Activated naive CD4-positive, alpha-beta T cell (primary cell): ENCODE measurements around the gene SLC16A6.
A peak's percentile ranks its signal among the peaks of the same experiment; 100 is the strongest.
"Not testable (repeated sequence)": the region's sequence is repeated elsewhere in the genome, so short reads cannot be mapped to it uniquely, and the experiment has no call there.

Experiments used
- DNase-seq, 4 experiments: peaks; one replicate each; lab custom pipeline; 2025; lab: John Stamatoyannopoulos, UW

Gene SLC16A6

DNA sequence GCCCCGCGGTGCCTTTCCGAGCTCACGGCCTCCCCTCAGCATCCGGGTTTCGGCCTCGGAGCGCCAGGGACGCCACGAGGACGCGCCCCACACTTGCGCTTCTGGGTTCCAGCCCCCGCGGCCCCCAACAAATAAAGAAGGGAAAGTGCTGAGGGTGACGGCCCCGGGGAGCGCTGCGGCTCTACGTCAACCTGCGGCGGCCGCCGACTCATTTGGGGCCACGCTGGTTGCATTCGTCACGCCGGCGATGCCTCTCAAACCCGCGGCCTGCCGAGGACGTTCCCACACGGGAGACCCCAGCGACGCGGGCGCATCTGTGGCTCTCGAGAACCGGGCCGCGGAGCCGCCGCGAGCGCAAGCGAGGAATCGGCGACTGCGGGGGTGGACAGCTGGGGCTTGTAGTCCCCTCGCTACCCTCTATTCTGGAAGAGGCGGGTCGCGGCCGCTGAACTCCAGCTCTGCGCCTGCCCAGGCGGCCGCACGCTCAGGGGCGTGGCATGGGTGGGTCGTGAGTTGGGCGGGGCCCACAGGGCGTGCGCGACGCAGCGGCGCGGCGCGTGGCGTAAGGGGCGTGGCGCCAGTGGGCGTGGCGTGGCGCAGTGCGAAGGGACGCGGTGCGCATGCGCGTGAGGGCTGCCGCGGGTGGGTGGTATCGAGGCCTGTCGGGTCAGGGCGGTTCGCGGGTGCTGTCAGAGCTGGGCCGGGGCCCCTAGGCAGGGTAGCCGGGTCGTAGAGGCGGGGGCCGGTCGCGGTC lies 43.3 kb downstream of the SLC16A6 start, which contains the start of gene AMZ2:
TSS of gene AMZ2 (plus strand) at position 599 of the 754 bp plus-strand sequence. CDS start 2,145 bp downstream, outside the sequence.
- DNase-seq, result peak; percentile 98

- DNase-seq, result no peak
Measured at GRCh38 chr17:68246271-68247028, 44.5 kb downstream of the SLC16A6 start.

DNA sequence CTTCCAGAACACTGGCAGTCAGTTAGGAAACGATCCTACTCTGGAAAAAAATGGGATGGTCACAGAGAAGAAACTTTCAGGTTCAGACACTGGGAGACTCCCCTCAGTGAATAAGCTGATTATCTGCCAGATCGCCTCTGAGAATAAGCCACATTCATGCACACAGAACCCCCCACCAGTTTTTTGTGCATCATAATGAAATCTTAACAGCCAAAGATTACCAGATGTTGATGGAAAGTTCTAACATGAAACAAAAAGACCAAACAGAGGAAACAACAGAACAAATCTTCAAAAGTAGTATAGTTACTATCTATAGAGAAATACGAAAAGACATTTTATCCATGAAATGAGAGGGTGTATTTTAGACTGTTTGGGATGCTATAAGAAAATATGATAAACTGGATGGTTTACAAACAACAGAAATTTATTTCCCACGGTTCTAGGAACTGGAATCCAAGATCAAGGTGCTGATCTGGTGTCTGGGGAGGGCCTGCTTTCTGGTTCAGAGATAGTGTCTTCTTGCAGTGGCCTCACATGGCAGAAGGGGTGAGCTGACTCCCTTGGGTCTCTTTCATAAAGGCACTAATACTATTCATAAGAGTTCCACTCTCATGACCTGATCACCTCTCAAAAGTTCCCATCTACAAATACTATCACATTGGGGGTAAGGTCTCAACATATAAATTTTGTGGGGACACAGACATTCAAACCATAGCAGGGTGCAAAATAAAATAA lies 51.1 kb downstream of the SLC16A6 start:
- DNase-seq, result no peak

- DNase-seq, result no peak
Measured at GRCh38 chr17:68238871-68239253, 52.1 kb downstream of the SLC16A6 start.

- DNase-seq, result no peak
Measured at GRCh38 chr17:68238164-68238870, 52.6 kb downstream of the SLC16A6 start.

- peak in 2 of 4 experiments; percentile 37 for DNase-seq
Measured at GRCh38 chr17:68237369-68238163, 53.4 kb downstream of the SLC16A6 start.

GRCh38 chr17:68235336-68235791 lies 55.6 kb downstream of the SLC16A6 start:
- not testable (repeated sequence) for DNase-seq

DNA sequence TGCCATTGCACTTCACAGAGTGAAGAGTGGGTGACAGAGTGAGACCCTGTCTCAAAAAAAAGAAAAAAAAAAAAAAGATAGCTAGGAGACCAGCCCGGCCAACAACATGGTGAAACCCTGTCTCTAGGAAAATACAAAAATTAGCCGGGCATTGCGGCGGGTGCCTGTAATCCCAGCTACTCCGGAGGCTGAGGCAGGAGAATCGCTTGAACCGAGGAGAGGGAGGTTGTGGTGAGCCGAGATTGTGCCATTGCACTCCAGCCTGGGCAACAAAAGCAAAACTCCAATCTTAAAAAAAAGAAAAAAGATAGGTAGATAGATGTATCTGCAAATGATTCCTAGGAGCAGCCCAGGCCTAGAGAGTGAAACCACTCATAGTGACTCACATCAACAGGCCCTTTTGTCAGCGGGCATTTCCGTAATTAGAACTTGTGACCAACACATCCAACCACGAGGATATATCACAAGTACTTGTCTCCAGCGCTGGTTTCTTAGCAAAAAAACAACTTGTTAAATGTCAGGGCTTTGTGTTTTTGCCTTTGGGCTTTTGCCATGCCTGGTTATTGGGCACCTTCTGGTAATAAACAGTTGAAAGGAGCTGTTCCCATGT lies 56.1 kb downstream of the SLC16A6 start:
- not testable (repeated sequence) for DNase-seq

DNA sequence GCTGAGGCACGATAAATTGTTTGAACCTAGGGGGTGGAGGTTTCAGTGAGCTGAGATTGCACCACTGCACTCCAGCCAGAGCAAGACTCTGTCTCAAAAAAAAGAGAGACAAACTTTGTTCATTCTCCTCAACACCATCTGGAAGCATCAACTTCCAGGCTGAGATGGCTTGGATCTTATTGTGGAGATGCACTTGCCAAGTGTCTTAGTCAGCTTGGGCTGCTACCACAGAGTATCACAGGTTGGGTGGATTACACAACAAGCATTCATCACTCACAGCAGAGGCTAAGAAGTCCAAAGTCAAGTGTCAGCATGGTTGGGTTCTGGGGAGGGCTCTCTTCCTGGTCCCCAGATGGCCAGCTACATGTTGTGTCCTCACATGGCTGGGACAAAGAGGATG lies 58.2 kb downstream of the SLC16A6 start:
- DNase-seq, result not testable (repeated sequence)

GRCh38 chr17:68231541-68231940 lies 59.4 kb downstream of the SLC16A6 start:
- DNase-seq, result no peak

DNA sequence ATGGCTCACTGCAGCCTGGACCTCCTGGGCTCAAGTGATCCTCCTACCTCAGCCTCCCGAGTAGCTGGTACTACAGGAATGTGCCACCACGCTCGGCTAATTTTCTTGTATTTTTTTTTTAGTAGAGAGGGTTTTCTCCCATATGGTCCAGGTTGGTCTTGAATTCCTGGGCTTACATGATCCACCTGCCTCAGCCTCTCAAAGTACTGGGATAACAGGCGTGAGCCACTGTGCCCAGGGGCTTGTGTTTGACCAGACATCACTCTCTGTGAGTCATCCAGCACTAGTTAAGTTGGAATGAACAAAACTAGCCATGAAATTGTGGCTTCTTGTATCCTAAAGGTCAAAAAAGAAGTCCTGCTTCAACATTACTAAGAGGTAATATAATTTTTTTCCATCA lies 59.8 kb downstream of the SLC16A6 start:
- DNase-seq, result not testable (repeated sequence)

- DNase-seq, result no peak
Measured at GRCh38 chr17:68229619-68230018, 61.3 kb downstream of the SLC16A6 start.

GRCh38 chr17:68228817-68229570 lies 61.9 kb downstream of the SLC16A6 start:
- DNase-seq, result no peak

GRCh38 chr17:68228039-68228680 lies 62.8 kb downstream of the SLC16A6 start:
- not testable (repeated sequence) for DNase-seq

DNA sequence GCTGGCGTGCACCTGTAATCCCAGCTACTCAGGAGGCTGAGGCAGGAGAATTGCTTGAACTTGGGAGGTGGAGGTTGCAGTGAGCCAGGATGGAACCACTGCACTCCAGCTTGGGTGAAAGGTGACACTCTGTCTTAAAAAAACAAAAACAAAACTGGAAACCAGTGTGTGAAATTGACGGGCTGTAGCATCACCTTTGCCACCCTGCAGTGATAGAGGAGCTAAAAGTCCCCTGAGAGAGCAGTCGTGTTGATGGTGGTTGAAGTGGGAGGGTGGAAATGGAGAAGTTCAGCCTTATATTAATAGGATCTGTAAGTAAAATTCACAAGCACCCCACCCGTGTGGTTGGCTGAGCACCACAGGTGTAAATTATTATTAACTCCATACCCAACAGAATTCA lies 65.9 kb downstream of the SLC16A6 start:
- not testable (repeated sequence) for DNase-seq

DNA sequence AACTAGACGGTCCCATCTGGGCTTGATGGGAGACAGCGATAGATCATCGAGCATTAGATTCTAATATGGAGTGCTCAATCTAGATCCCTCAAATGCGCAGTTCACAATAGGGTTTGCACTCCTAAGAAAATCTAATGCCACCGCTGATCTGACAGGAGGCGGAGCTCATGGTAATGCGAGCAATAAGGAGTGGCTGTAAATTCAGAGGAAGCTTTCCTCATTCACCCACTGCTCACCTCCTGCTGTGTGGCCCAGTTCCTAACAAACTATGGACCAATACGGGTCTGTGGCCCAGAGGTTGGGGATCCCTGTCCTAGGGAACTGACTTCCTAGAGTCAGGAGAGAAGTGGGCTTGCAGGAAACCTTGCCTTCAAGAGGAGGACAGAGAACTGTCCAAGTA lies 68.3 kb downstream of the SLC16A6 start:
- DNase-seq, result no peak

DNA sequence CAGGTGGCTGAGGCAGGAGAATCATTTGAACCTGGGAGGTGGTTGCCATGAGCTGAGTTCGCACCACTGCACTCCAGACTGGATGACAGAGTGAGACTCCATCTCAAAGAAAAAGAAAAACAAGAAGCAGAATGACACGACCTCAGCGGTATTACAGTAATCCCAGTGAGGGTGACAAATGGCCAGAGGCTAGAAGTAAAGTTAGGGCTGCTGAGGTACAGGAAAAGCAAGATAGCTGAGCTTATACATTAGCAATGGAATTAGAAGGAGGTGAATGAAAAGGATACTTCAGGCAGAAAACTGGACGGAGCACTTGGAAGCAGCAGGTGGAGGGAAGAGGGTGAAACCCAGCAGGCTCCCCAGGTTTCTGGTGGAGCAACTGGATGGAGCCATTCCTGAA lies 69.1 kb downstream of the SLC16A6 start:
- no peak for DNase-seq

- DNase-seq, result not testable (repeated sequence)
Measured at GRCh38 chr17:68220786-68221185, 70.1 kb downstream of the SLC16A6 start.

- DNase-seq, result not testable (repeated sequence)
Measured at GRCh38 chr17:68220186-68220585, 70.7 kb downstream of the SLC16A6 start.
